ENCODE data around the gene ROR1. TPM values are rescaled to one million over a fixed set of nuclear protein-coding genes. Genes with fewer than 3 reads are reported as not detected.

The ROR1 gene
- total RNA-seq, 5 donors from 2014 or later (not counting 1 experiment from before 2014, with no cell fraction given), result 0.15 to 2.0 (median 0.33) TPM; not detected in 1

GRCh38 chr1:64072089-64072793 is 298.4 kb downstream of the ROR1 start:
- Mint-ChIP-seq H3K4me3 (no peak overlapping the region), H3K4me1 (peaks cover 0 to 3% (median 0%) of the 10 kb centered on the region in 3 donors), H3K9me3 (no peaks in the 10 kb centered on the region), H3K36me3 (no peaks in the 10 kb centered on the region), H3K27ac (no peak overlapping the region), H3K27me3 (no peaks in the 10 kb centered on the region)
- H3K27me3 ChIP-seq (replicated peaks in 1 of 2; ENCODE audit: control insufficient read depth in 2 of 2, extremely low read depth in 1 of 2, insufficient read depth in 2 of 2, low read length in 1 of 2), result no peaks in the 10 kb centered on the region
- 100% methylated on average over 1 of the region's 5 CpGs for WGBS (ENCODE audit: insufficient coverage)
- ChIA-PET CTCF (no interaction called here), POLR2A (no interaction called here)
- no peaks in the 10 kb centered on the region for H3K36me3 ChIP-seq (ENCODE audit: control insufficient read depth in 2 of 2, extremely low read depth in 1 of 2, insufficient read depth in 1 of 2, low read length in 1 of 2)
- DNase-seq (no peak), ATAC-seq (replicated peaks in 1 of 4) (no peak)
- no peaks in the 10 kb centered on the region for H3K9me3 ChIP-seq
- H3K27ac ChIP-seq (ENCODE audit: low read length), result no peak overlapping the region
- H3K4me1 ChIP-seq (ENCODE audit: control insufficient read depth in 1 of 2, extremely low read depth in 1 of 2, insufficient read depth in 2 of 2, low read length in 2 of 2), result peaks cover 0 to 20% of the 10 kb centered on the region in 2 experiments
- H3K4me3 ChIP-seq (ENCODE audit: control insufficient read depth in 1 of 2, extremely low read depth in 1 of 2, low read length in 1 of 2), result no peak overlapping the region

- ATAC-seq (replicated peaks in 1 of 4) (no peak), DNase-seq (no peak)
- Histone ChIP-seq H3K36me3 (ENCODE audit: control insufficient read depth in 2 of 2, extremely low read depth in 1 of 2, insufficient read depth in 1 of 2, low read length in 1 of 2) (no peaks in the 10 kb centered on the region), H3K4me3 (ENCODE audit: control insufficient read depth in 1 of 2, extremely low read depth in 1 of 2, low read length in 1 of 2) (no peak overlapping the region), H3K4me1 (ENCODE audit: control insufficient read depth in 1 of 2, extremely low read depth in 1 of 2, insufficient read depth in 2 of 2, low read length in 2 of 2) (peaks cover 0 to 14% of the 10 kb centered on the region in 2 experiments), H3K27ac (ENCODE audit: low read length) (no peak overlapping the region), H3K27me3 (replicated peaks in 1 of 2; ENCODE audit: control insufficient read depth in 2 of 2, extremely low read depth in 1 of 2, insufficient read depth in 2 of 2, low read length in 1 of 2) (no peaks in the 10 kb centered on the region), H3K9me3 (no peaks in the 10 kb centered on the region)
- no peak overlapping the region for H3K4me3 Mint-ChIP-seq
- no peaks in the 10 kb centered on the region for H3K36me3 Mint-ChIP-seq
- H3K27ac Mint-ChIP-seq, result no peak overlapping the region
- ChIA-PET CTCF (no interaction called here), POLR2A (no interaction called here)
- 61% methylated on average over 2 of the region's 2 CpGs for WGBS (ENCODE audit: insufficient coverage)
- no peaks in the 10 kb centered on the region for H3K27me3 Mint-ChIP-seq
- H3K4me1 Mint-ChIP-seq, result peaks cover 0 to 3% (median 0%) of the 10 kb centered on the region in 3 donors
- H3K9me3 Mint-ChIP-seq, result no peaks in the 10 kb centered on the region
These were observed 299.9 kb downstream of the ROR1 start for GRCh38 chr1:64073705-64074104.

GRCh38 chr1:64074767-64075166 is 300.9 kb downstream of the ROR1 start:
- H3K4me3 Mint-ChIP-seq, result no peak overlapping the region
- H3K4me1 Mint-ChIP-seq, result no peaks in the 10 kb centered on the region
- Histone ChIP-seq H3K27ac (ENCODE audit: low read length) (no peak overlapping the region), H3K4me3 (ENCODE audit: control insufficient read depth in 1 of 2, extremely low read depth in 1 of 2, low read length in 1 of 2) (no peak overlapping the region), H3K4me1 (ENCODE audit: control insufficient read depth in 1 of 2, extremely low read depth in 1 of 2, insufficient read depth in 2 of 2, low read length in 2 of 2) (peaks cover 0 to 3% of the 10 kb centered on the region in 2 experiments), H3K9me3 (no peaks in the 10 kb centered on the region), H3K27me3 (replicated peaks in 1 of 2; ENCODE audit: control insufficient read depth in 2 of 2, extremely low read depth in 1 of 2, insufficient read depth in 2 of 2, low read length in 1 of 2) (no peaks in the 10 kb centered on the region), H3K36me3 (ENCODE audit: control insufficient read depth in 2 of 2, extremely low read depth in 1 of 2, insufficient read depth in 1 of 2, low read length in 1 of 2) (no peaks in the 10 kb centered on the region)
- no peaks in the 10 kb centered on the region for H3K36me3 Mint-ChIP-seq
- no peak for DNase-seq
- no peaks in the 10 kb centered on the region for H3K27me3 Mint-ChIP-seq
- CTCF ChIA-PET, result interaction anchor here in 1 of 2 donors (0.5 to 0.6 kb wide), 2 partner anchors 60 to 65 kb away, joined by 3 to 4 read pairs; no protein-coding TSS in a partner anchor
- WGBS (ENCODE audit: insufficient coverage), result 67% methylated on average over 1 of the region's 4 CpGs
- ATAC-seq (replicated peaks in 1 of 4), result no peak
- no peaks in the 10 kb centered on the region for H3K9me3 Mint-ChIP-seq
- H3K27ac Mint-ChIP-seq, result no peak overlapping the region
- POLR2A ChIA-PET, result no interaction called here

- H3K4me1 ChIP-seq (ENCODE audit: control insufficient read depth in 1 of 2, extremely low read depth in 1 of 2, insufficient read depth in 2 of 2, low read length in 2 of 2), result no peaks in the 10 kb centered on the region
- Mint-ChIP-seq H3K36me3 (no peaks in the 10 kb centered on the region), H3K4me3 (no peak overlapping the region), H3K9me3 (no peaks in the 10 kb centered on the region), H3K27me3 (no peaks in the 10 kb centered on the region), H3K27ac (no peak overlapping the region), H3K4me1 (no peaks in the 10 kb centered on the region)
- no peak overlapping the region for H3K27ac ChIP-seq (ENCODE audit: low read length)
- CTCF ChIA-PET, result no interaction called here
- no peaks in the 10 kb centered on the region for H3K9me3 ChIP-seq
- no peak overlapping the region for H3K4me3 ChIP-seq (ENCODE audit: control insufficient read depth in 1 of 2, extremely low read depth in 1 of 2, low read length in 1 of 2)
- ATAC-seq (replicated peaks in 1 of 4) (no peak), DNase-seq (no peak)
- WGBS (ENCODE audit: insufficient coverage), result 87% methylated on average over 5 of the region's 8 CpGs
- POLR2A ChIA-PET, result no interaction called here
- H3K36me3 ChIP-seq (ENCODE audit: control insufficient read depth in 2 of 2, extremely low read depth in 1 of 2, insufficient read depth in 1 of 2, low read length in 1 of 2), result no peaks in the 10 kb centered on the region
- H3K27me3 ChIP-seq (replicated peaks in 1 of 2; ENCODE audit: control insufficient read depth in 2 of 2, extremely low read depth in 1 of 2, insufficient read depth in 2 of 2, low read length in 1 of 2), result peaks cover 0 to 4% of the 10 kb centered on the region in 2 experiments
These were observed 303.6 kb downstream of the ROR1 start for GRCh38 chr1:64077281-64077940.

GRCh38 chr1:64080941-64081562 is 307.2 kb downstream of the ROR1 start:
- ATAC-seq (replicated peaks in 1 of 4) (no peak), DNase-seq (no peak)
- ChIA-PET CTCF (no interaction called here), POLR2A (no interaction called here)
- Histone ChIP-seq H3K4me3 (ENCODE audit: control insufficient read depth in 1 of 2, extremely low read depth in 1 of 2, low read length in 1 of 2) (no peak overlapping the region), H3K27me3 (replicated peaks in 1 of 2; ENCODE audit: control insufficient read depth in 2 of 2, extremely low read depth in 1 of 2, insufficient read depth in 2 of 2, low read length in 1 of 2) (peaks cover 0 to 4% of the 10 kb centered on the region in 2 experiments), H3K9me3 (no peaks in the 10 kb centered on the region), H3K4me1 (ENCODE audit: control insufficient read depth in 1 of 2, extremely low read depth in 1 of 2, insufficient read depth in 2 of 2, low read length in 2 of 2) (no peaks in the 10 kb centered on the region), H3K27ac (ENCODE audit: low read length) (no peak overlapping the region), H3K36me3 (ENCODE audit: control insufficient read depth in 2 of 2, extremely low read depth in 1 of 2, insufficient read depth in 1 of 2, low read length in 1 of 2) (no peaks in the 10 kb centered on the region)
- Mint-ChIP-seq H3K27me3 (no peaks in the 10 kb centered on the region), H3K4me3 (no peak overlapping the region), H3K9me3 (no peaks in the 10 kb centered on the region), H3K36me3 (no peaks in the 10 kb centered on the region), H3K27ac (no peak overlapping the region), H3K4me1 (no peaks in the 10 kb centered on the region)
- WGBS (ENCODE audit: insufficient coverage), result no CpG with 5 or more reads among the region's 3 CpGs

- Mint-ChIP-seq H3K4me3 (no peak overlapping the region), H3K27ac (no peak overlapping the region), H3K27me3 (no peaks in the 10 kb centered on the region), H3K9me3 (no peaks in the 10 kb centered on the region), H3K36me3 (no peaks in the 10 kb centered on the region), H3K4me1 (no peaks in the 10 kb centered on the region)
- ChIA-PET POLR2A (no interaction called here), CTCF (no interaction called here)
- WGBS (ENCODE audit: insufficient coverage), result 74% methylated on average over 2 of the region's 3 CpGs
- no peak overlapping the region for H3K27ac ChIP-seq (ENCODE audit: low read length)
- no peaks in the 10 kb centered on the region for H3K9me3 ChIP-seq
- H3K36me3 ChIP-seq (ENCODE audit: control insufficient read depth in 2 of 2, extremely low read depth in 1 of 2, insufficient read depth in 1 of 2, low read length in 1 of 2), result no peaks in the 10 kb centered on the region
- ATAC-seq (replicated peaks in 1 of 4), result no peak
- DNase-seq, result no peak
- no peaks in the 10 kb centered on the region for H3K4me1 ChIP-seq (ENCODE audit: control insufficient read depth in 1 of 2, extremely low read depth in 1 of 2, insufficient read depth in 2 of 2, low read length in 2 of 2)
- no peak overlapping the region for H3K4me3 ChIP-seq (ENCODE audit: control insufficient read depth in 1 of 2, extremely low read depth in 1 of 2, low read length in 1 of 2)
- H3K27me3 ChIP-seq (replicated peaks in 1 of 2; ENCODE audit: control insufficient read depth in 2 of 2, extremely low read depth in 1 of 2, insufficient read depth in 2 of 2, low read length in 1 of 2), result peaks cover 0 to 4% of the 10 kb centered on the region in 2 experiments
These were observed 308.6 kb downstream of the ROR1 start for GRCh38 chr1:64082459-64082858.
